GM10847 (cell line): ENCODE measurements around the gene ICA1.

Experiments
- POLR2A ChIP-seq: IDR thresholded peaks from 2 replicates; pipeline ENCODE4 v1.6.1; 2011; ENCODE audit not compliant: insufficient read length; ENCODE audit errors: extremely low read depth

The ICA1 gene

DNA sequence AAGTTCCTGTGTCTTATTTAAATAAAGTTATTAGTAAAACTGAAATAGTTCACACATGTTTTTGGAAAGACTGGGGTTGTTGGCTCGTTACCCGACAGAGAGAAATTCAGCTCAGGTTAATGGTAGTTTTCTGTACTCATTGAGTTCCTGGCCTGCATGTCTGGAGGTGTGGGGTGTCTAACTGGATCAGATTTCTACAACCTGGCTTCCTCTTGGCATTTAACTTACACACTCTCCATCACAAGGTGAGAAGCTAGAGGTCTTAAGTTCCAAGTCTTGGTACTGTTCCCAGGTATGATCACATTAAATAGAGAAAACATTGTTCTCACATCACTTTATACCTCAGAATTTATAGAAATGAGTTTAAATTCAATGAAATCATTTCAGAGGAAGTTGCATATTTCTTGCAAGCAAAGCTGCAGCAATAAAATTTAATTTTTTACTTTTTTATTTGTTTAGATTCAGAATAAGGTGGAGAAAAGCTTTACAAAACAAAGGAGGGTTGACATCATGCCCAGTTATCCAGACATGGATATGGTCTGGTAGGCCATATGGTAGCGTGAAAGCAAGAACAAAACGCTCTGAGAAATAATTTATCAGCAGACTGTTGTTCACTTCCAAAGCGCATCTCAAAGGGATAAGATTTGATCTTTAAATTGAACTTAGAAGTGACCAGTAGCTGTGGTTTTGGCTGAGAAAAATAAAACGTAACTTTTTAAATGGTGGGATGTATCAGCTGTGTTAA, 172.8 kb downstream of the ICA1 start:
- no peak for TF ChIP-seq POLR2A

- no peak for TF ChIP-seq POLR2A
Measured at GRCh38 chr7:8086239-8086638, 175.7 kb downstream of the ICA1 start.

DNA sequence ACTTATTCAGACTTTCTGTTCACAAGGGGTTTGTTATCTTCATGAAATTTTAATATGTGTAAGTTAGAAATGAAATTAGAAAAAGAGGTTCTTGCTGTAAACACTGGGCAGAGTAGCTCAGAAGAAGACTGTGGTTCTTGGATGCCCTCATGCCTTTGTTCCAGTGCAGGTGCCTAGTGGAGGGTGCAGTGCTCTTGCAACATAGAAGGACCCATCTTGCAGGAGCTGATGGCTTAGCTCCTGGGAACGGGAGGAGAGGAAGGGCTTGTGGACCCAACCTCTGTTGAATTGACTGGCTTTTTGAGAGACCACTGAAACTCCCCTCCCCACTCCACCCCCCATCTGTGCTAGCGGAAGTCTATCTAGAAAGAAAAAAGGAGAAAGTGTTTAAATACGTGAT, 176.5 kb downstream of the ICA1 start:
- TF ChIP-seq POLR2A = no peak

- no peak for TF ChIP-seq POLR2A
Measured at GRCh38 chr7:8084836-8085235, 177.1 kb downstream of the ICA1 start.

- no peak for TF ChIP-seq POLR2A
Measured at GRCh38 chr7:8082762-8083161, 179.2 kb downstream of the ICA1 start.

GRCh38 chr7:8078418-8078817, 183.5 kb downstream of the ICA1 start:
- no peak for TF ChIP-seq POLR2A

- TF ChIP-seq POLR2A = no peak
Measured at GRCh38 chr7:8070451-8071180, 191.4 kb downstream of the ICA1 start.

DNA sequence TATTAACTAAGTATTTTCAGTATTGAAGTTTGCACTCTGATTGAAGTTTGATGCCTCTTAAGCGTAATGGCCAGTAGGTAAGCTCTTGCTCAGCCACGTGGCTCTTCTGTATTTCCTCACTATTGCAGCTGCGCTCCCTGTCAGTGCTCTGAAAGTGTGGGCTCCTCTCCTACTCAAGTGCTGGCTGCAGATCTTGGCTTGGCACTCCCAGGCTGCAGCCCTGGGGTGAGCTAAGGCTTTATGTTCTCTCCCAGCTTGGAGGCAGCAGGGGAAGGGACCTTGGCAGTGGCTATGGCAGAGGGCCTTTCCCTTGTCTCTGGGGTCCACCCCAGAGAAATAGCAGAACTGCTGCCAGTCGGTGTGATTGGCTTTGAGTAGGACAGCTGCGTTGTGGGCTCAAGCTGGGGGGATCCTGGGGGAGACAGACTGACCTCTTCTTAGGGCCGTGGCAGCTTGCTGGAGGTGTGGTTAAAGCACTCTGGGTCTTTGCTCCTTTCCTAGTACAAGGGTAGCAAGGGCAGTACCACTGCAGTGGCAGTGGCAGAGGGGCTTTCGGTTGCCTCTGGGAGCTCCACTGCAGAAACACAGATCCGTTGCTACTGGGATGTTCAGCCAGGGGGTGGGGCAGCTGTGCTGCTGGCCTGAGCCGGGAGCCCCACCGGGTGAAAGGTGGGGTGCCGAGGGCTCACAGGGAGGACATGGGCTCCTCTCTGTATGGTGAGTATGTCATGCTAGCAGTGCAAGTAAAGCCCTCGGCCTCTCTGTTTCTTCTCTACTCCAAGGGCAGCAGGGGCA, 192.9 kb downstream of the ICA1 start:
- no peak for TF ChIP-seq POLR2A

DNA sequence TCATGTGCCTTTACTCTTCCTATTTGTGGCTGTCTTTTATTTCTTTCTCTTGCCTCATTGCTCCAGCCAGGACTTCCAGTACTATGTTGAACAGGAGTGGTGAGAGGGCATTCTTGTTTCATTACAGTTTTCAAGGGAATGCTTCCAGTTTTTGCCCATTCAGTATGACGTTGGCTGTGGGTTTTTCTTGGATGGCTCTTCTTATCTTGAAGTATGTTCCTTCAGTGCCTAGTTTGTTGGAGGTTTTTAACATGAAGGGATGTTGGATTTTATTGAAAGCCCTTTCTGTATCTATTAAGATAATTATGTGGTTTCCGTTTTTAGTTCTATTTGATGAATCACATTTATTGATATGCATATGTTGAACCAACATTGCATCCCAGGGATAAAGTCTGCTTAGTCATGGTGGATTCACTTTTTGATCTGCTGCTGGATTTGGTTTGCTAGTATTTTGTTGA, 196.6 kb downstream of the ICA1 start:
- TF ChIP-seq POLR2A = no peak

GRCh38 chr7:8064828-8065227, 197.1 kb downstream of the ICA1 start:
- TF ChIP-seq POLR2A = no peak

DNA sequence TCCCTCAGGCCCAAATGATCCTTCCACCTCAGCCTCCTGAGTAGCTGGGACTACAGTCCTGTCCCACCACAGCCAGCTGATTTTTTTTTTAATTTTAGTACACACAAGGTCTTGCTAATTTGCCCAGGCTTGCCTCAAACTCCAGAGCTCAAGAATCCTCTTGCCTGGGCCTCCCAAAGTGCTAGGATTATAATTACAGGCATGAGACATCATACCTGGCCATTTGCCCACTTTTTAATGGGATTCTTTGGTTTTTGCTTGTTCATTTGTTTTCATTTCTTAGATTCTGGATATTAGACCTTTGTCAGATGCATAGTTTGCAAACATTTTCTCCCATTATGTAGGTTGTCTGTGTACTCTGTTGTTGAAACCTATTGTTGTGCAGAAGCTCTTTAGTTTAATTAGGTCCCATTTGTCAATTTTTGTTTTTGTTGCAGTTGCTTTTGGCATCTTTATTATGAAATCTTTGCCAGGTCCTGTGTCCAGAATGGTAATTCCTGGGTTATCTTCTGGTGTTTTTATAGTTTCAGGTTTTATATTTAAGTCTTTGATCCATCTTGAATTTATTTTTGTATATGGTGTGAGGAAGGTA, 198.2 kb downstream of the ICA1 start:
- no peak for TF ChIP-seq POLR2A
